ENCODE data around the gene ATP6V1G1. TPM values are rescaled to one million over a fixed set of nuclear protein-coding genes. Genes with fewer than 3 reads are reported as not detected.

The ATP6V1G1 gene
- total RNA-seq, result 112 and 116 TPM in 2 replicates

GRCh38 chr9:114587345-114588202 is at the start of gene ATP6V1G1:
TSS of gene ATP6V1G1 (plus strand) at chr9:114587769. CDS start at chr9:114587839, 70 bp downstream.

Other genes with a start within 250 kb of the ATP6V1G1 start
- 3.6 and 4.3 TPM in 2 replicates for gene AKNA, start 199.8 kb upstream of the ATP6V1G1 start, total RNA-seq
- under 0.01 and 0.19 TPM in 2 replicates for gene WHRN, start 82.3 kb upstream of the ATP6V1G1 start, total RNA-seq
- gene TMEM268, start 23.5 kb downstream of the ATP6V1G1 start, total RNA-seq, result 1.5 and 2.7 TPM in 2 replicates
- gene TEX53, start 70.0 kb downstream of the ATP6V1G1 start, total RNA-seq, result not detected in 2 replicates
- gene TEX48, start 94.4 kb downstream of the ATP6V1G1 start, total RNA-seq, result not detected in 2 replicates
- 0.32 and 11.5 TPM in 2 replicates for gene TNFSF15, start 218.3 kb downstream of the ATP6V1G1 start, total RNA-seq

All from bladder microvascular endothelial cell (primary cell).